Tracheal epithelial cell (primary cell): Measurements from ENCODE around the gene SPEF1. TPM values are rescaled to one million over a fixed set of nuclear protein-coding genes. Genes with fewer than 3 reads are reported as not detected.

Experiments used
- total RNA-seq: library from RNA; depleted of rRNA; stranded (reverse); fragments of >200 nt; gene quantifications from 2 replicates; pipeline ENCODE4 v1.2.1, GENCODE V29; 2014

Gene SPEF1, protein sequence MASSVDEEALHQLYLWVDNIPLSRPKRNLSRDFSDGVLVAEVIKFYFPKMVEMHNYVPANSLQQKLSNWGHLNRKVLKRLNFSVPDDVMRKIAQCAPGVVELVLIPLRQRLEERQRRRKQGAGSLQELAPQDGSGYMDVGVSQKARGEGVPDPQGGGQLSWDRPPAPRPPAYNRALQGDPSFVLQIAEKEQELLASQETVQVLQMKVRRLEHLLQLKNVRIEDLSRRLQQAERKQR
- not detected in 2 replicates for total RNA-seq

GRCh38 chr20:3781153-3781910 lies at the start of gene SPEF1:
SPEF1 (minus strand) TSS chr20:3781448; CDS start chr20:3781287, 161 bp downstream.

GRCh38 chr20:3820048-3820900 lies 39.0 kb upstream of the SPEF1 start, which contains the start of gene AP5S1:
AP5S1 (plus strand) TSS chr20:3820547; CDS start chr20:3822118, 1,571 bp downstream.

GRCh38 chr20:3795511-3796468 lies 14.5 kb upstream of the SPEF1 start, which contains the start of gene CDC25B:
CDC25B (plus strand) TSS chr20:3796310; CDS start chr20:3796532, 222 bp downstream.

DNA sequence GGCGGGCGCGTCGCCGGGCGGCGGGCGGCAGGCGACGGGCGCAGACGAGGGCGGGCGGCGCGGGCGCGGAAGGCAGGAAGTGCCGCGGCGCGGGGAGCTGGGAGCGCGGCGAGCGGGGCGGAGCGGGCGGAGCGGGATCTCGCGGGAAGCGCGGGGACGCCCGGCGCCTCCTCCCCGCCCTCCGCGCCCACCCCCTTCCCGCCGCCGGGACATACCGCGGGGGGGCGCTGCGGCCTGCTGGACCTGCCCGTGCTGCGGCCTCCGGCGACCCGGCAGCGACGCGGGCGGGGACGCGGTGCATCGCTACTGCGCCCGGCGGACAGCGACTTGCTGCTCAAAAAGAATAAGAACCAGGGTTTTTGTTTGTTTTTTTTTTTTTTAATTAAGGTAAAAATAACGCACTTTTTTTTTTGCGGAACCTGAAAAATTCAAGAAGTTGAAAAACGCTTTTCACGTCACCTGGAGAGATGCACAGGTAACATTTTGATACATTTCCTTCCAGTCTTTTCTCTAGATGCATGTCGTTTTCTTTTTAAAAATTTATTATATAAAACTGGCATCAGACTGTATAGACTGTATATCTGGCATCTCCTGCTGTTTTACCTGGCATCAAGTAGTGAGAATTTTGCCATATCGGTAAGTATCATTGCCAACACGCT lies 5.5 kb upstream of the SPEF1 start, which contains the start of gene CENPB:
Gene CENPB, minus strand, starts transcription at position 76 of the 659 bp plus-strand sequence. CDS start 257 bp downstream, outside the sequence.

GRCh38 chr20:3767427-3768341 lies 13.6 kb downstream of the SPEF1 start, which contains the start of gene ADISSP:
ADISSP (minus strand) TSS chr20:3767753; CDS start chr20:3760100, 7,653 bp downstream.

GRCh38 chr20:3732327-3733118 lies 48.7 kb downstream of the SPEF1 start, which contains the start of gene HSPA12B:
HSPA12B (plus strand) TSS chr20:3732685; CDS start chr20:3738675, 5,990 bp downstream.

Other genes starting within 250 kb of the SPEF1 start
- gene GFRA4, start 118.0 kb downstream of the SPEF1 start, total RNA-seq, result not detected in 2 replicates
- not detected in 2 replicates for gene ADAM33, start 99.4 kb downstream of the SPEF1 start, total RNA-seq
- not detected in 2 replicates for gene SIGLEC1, start 68.8 kb downstream of the SPEF1 start, total RNA-seq
- gene HSPA12B, start 48.8 kb downstream of the SPEF1 start, total RNA-seq, result under 0.01 TPM in 1 of 2 replicates, not detected in the other
- 16.1 and 20.2 TPM in 2 replicates for gene ADISSP, start 13.7 kb downstream of the SPEF1 start, total RNA-seq
- 100 and 109 TPM in 2 replicates for gene CENPB, start 5.3 kb upstream of the SPEF1 start, total RNA-seq
- 8.4 and 33.0 TPM in 2 replicates for gene CDC25B, start 14.9 kb upstream of the SPEF1 start, total RNA-seq
- gene AP5S1, start 39.1 kb upstream of the SPEF1 start, total RNA-seq, result 8.2 and 8.5 TPM in 2 replicates
- 13.0 and 18.8 TPM in 2 replicates for gene MAVS, start 65.4 kb upstream of the SPEF1 start, total RNA-seq
- gene PANK2, start 107.9 kb upstream of the SPEF1 start, total RNA-seq, result 41.8 and 59.5 TPM in 2 replicates
- 1.9 and 4.8 TPM in 2 replicates for gene RNF24, start 234.1 kb upstream of the SPEF1 start, total RNA-seq